Fibroblast of lung (primary cell): ENCODE results near the gene CRACDL. TPM values are rescaled to one million over a fixed set of nuclear protein-coding genes. Genes with fewer than 3 reads are reported as not detected.

Source experiments
- DNase-seq, 2 donors: peaks; one replicate each; pipeline versions ENCODE4 v3.0.0 to v3.0.0-alpha.2; 2010; ENCODE audit warnings: low read depth in 2 of 2
- H2AFZ ChIP-seq: 2 replicates; pipeline ENCODE4 v1.5.1; 2012; ENCODE audit warnings: low read length, control low read depth, inconsistent platforms
- H3K27ac ChIP-seq: 2 replicates; pipeline ENCODE4 v1.5.1; 2011; ENCODE audit warnings: low read length, control low read depth; ENCODE audit not compliant: insufficient read depth
- H3K27me3 ChIP-seq: 2 replicates; pipeline ENCODE4 v1.5.1; 2011; ENCODE audit warnings: mild to moderate bottlenecking, low read length; ENCODE audit not compliant: control insufficient read depth, insufficient read depth
- H3K36me3 ChIP-seq: 2 replicates; pipeline ENCODE4 v1.5.1; 2011; ENCODE audit warnings: low read length; ENCODE audit not compliant: control insufficient read depth, insufficient read depth
- H3K4me1 ChIP-seq: 2 replicates; pipeline ENCODE4 v1.5.1; 2011; ENCODE audit warnings: low read length; ENCODE audit not compliant: control insufficient read depth, insufficient read depth; ENCODE audit errors: extremely low read depth
- H3K4me2 ChIP-seq: 2 replicates; pipeline ENCODE4 v1.5.1; 2011; ENCODE audit warnings: low read length, control low read depth; ENCODE audit not compliant: insufficient read depth; ENCODE audit errors: extremely low read depth
- H3K4me3 ChIP-seq, 4 experiments: fragments of 200-600 bp in 1 of 4; sonication (generic) in 1 of 4; replicated peaks in 1 of 4; 2 replicates each; pipeline ENCODE4 v1.5.1; 2011 to 2016; ENCODE audit warnings: low read length in 4 of 4, low read depth in 3 of 4, mild to moderate bottlenecking in 3 of 4, control low read depth in 2 of 4, inconsistent platforms in 1 of 4, mixed read lengths in 1 of 4; ENCODE audit not compliant: insufficient read depth in 1 of 4; ENCODE audit errors: control extremely low read depth in 1 of 4
- H3K79me2 ChIP-seq: 2 replicates; pipeline ENCODE4 v1.5.1; 2012; ENCODE audit warnings: mild to moderate bottlenecking, low read length, inconsistent platforms; ENCODE audit not compliant: control insufficient read depth, insufficient read depth
- H3K9ac ChIP-seq: 2 replicates; pipeline ENCODE4 v1.5.1; 2011; ENCODE audit warnings: mild to moderate bottlenecking, low read length, control low read depth; ENCODE audit not compliant: insufficient read depth
- H3K9me3 ChIP-seq: 2 replicates; pipeline ENCODE4 v1.5.1; 2012; ENCODE audit warnings: low read depth, low read length; ENCODE audit not compliant: control insufficient read depth, insufficient read depth
- H4K20me1 ChIP-seq: 2 replicates; pipeline ENCODE4 v1.5.1; 2011; ENCODE audit warnings: low read length; ENCODE audit not compliant: control insufficient read depth, insufficient read depth; ENCODE audit errors: extremely low read depth
- CTCF ChIP-seq, 2 donors: IDR thresholded peaks in 1 of 2; conservative IDR thresholded peaks in 1 of 2; 1 replicate in 1 of 2; 2 replicates in 1 of 2; pipeline ENCODE4 v1.5.1; 2011 to 2012; ENCODE audit warnings: low read length in 2 of 2, control low read depth in 1 of 2, inconsistent platforms in 1 of 2, low read depth in 1 of 2, mild to moderate bottlenecking in 1 of 2
- EZH2 ChIP-seq: IDR thresholded peaks from 2 replicates; pipeline ENCODE4 v1.5.1; 2012; ENCODE audit warnings: low read length, control low read depth, mild to moderate bottlenecking; ENCODE audit errors: missing control alignments
- polyA plus RNA-seq, 2 donors: library from polyadenylated mRNA; depleted of rRNA in 1 of 2; stranded (reverse) in 1 of 2; unstranded in 1 of 2; fragments of >200 nt; gene quantifications; 2 replicates each; pipeline ENCODE4 v1.2.1, GENCODE V29; 2011 to 2012; ENCODE audit warnings: missing spikeins in 1 of 2
- total RNA-seq: library from RNA; depleted of rRNA; stranded (reverse); fragments of >200 nt; gene quantifications from 2 replicates; pipeline ENCODE4 v1.2.1, GENCODE V29; 2014

The CRACDL gene
- total and polyA plus RNA-seq, 2 donors (not counting 1 experiment from before 2014, with no cell fraction given): not detected

DNA sequence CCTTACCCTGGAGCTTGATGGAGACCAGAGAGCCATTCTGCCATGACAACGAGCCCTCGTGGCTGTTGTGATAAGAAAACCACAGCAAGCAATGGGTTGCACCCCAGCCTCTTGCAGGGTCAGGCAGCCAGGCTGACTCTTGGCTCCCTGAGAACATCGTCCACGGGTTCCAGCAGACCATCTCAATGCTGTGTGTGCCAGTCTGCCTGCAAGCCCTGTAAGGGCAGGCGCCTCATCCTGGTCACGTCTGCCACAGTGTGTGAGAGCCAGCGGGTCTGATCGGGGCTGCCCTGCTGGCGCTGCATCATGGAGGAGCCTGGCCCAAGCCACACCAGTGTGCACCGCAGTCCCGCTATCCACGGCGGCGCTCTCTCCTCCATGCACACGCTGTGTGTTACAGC is 134.1 kb downstream of the CRACDL start:
- Histone ChIP-seq H3K4me3 (no peak overlapping the region), H3K36me3 (no peaks in the 10 kb centered on the region), H3K9ac (no peak overlapping the region), H3K4me2 (no peak overlapping the region), H3K9me3 (no peaks in the 10 kb centered on the region), H2AFZ (no peak overlapping the region), H3K27me3 (no peaks in the 10 kb centered on the region), H3K79me2 (no peaks in the 10 kb centered on the region), H3K4me1 (no peaks in the 10 kb centered on the region), H3K27ac (no peak overlapping the region), H4K20me1 (no peaks in the 10 kb centered on the region)
- TF ChIP-seq EZH2 (no peak), CTCF (conservative IDR thresholded peaks at IDR 0.05 in 1 of 2, IDR thresholded peaks at IDR 0.05 in 1 of 2; ENCODE audit: low read depth in 1 of 2, low read length in 2 of 2) (no peak)
- no peak for DNase-seq

- Histone ChIP-seq H3K9ac (no peak overlapping the region), H3K9me3 (no peaks in the 10 kb centered on the region), H3K79me2 (no peaks in the 10 kb centered on the region), H3K27ac (no peak overlapping the region), H3K36me3 (no peaks in the 10 kb centered on the region), H2AFZ (no peak overlapping the region), H3K4me1 (no peaks in the 10 kb centered on the region), H4K20me1 (no peaks in the 10 kb centered on the region), H3K4me2 (no peak overlapping the region), H3K27me3 (no peaks in the 10 kb centered on the region), H3K4me3 (no peak overlapping the region)
- TF ChIP-seq CTCF (conservative IDR thresholded peaks at IDR 0.05 in 1 of 2, IDR thresholded peaks at IDR 0.05 in 1 of 2; ENCODE audit: low read depth in 1 of 2, low read length in 2 of 2) (no peak), EZH2 (no peak)
- DNase-seq: no peak
Observed at GRCh38 chr2:98801286-98801685, 134.7 kb downstream of the CRACDL start.

DNA sequence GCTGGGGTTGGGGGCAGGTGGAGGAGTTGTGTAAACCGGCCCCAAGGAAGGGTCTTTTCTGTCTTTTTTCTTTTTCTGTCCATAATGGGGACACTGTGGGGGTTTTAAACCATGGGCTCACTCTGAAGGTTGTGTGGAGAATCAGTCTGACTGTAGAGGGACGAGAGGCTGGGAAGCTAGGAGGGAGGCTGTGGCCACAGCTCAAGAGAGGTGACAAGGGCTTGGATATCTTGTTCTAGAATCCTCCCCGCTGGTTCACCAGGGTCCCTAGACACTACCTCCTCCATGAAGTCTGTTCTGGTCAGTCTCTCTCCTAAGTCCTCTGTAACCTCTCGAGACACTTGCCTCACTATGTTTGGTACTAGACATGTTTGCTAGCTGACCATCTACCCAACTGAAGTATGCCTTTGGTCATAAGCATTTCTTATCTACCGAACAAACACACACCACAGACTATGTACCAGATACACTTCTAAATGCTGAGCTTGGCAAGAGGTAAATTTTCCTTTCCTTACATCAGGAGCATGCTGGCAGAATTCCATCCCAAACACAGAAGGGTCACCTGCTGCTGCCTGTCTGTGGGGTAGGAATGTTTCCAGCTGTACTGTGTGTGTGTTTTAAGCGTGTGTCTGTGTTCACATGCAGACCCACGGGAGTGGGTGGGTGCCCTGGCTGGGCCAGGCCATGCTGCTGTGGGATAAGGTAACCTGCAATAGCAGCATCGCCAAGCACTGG is 135.5 kb downstream of the CRACDL start:
- no peak for DNase-seq
- Histone ChIP-seq H3K4me1 (no peaks in the 10 kb centered on the region), H2AFZ (no peak overlapping the region), H3K9ac (no peak overlapping the region), H3K4me2 (no peak overlapping the region), H3K27me3 (no peaks in the 10 kb centered on the region), H4K20me1 (no peaks in the 10 kb centered on the region), H3K36me3 (no peaks in the 10 kb centered on the region), H3K27ac (no peak overlapping the region), H3K4me3 (no peak overlapping the region), H3K9me3 (no peaks in the 10 kb centered on the region), H3K79me2 (no peaks in the 10 kb centered on the region)
- TF ChIP-seq CTCF (conservative IDR thresholded peaks at IDR 0.05 in 1 of 2, IDR thresholded peaks at IDR 0.05 in 1 of 2; ENCODE audit: low read depth in 1 of 2, low read length in 2 of 2): no peak
- TF ChIP-seq EZH2: no peak
